SJSA1 (cell line): ENCODE results near the gene DENND6A. TPM values are rescaled to one million over a fixed set of nuclear protein-coding genes. Genes with fewer than 3 reads are reported as not detected.
"Not testable (repeated sequence)": the region's sequence is repeated elsewhere in the genome, so short reads cannot be mapped to it uniquely, and the experiment has no call there.

ENCODE experiments used
- DNase-seq, 2 experiments: peaks; one replicate each; pipeline ENCODE4 v3.0.0-alpha.2; 2015 to 2020; ENCODE audit warnings: low spot score in 2 of 2, low read depth in 1 of 2
- H3K27ac ChIP-seq: fragments of 250-450 bp; sonication (Bioruptor Pico); 2 replicates; pipeline ENCODE4 v1.5.1; 2020; ENCODE audit warnings: mild to moderate bottlenecking, moderate library complexity
- H3K27me3 ChIP-seq: fragments of 250-450 bp; sonication (Bioruptor Pico); replicated peaks from 2 replicates; pipeline ENCODE4 v1.5.1; 2020; ENCODE audit warnings: mild to moderate bottlenecking, moderate library complexity
- H3K36me3 ChIP-seq: fragments of 250-450 bp; sonication (Bioruptor Pico); 2 replicates; pipeline ENCODE4 v1.5.1; 2020; ENCODE audit warnings: mild to moderate bottlenecking
- H3K4me1 ChIP-seq: fragments of 250-450 bp; sonication (Bioruptor Pico); replicated peaks from 2 replicates; pipeline ENCODE4 v1.6.1; 2021; ENCODE audit warnings: mild to moderate bottlenecking
- H3K4me3 ChIP-seq: fragments of 250-450 bp; sonication (Bioruptor Pico); 2 replicates; pipeline ENCODE4 v1.5.1; 2020; ENCODE audit warnings: mild to moderate bottlenecking
- H3K9me3 ChIP-seq: fragments of 250-450 bp; sonication (Bioruptor Pico); replicated peaks from 2 replicates; pipeline ENCODE4 v1.5.1; 2020; ENCODE audit warnings: mild to moderate bottlenecking
- total RNA-seq: library from RNA; depleted of rRNA; stranded (reverse); fragments of >200 nt; shearing (Covaris generic); gene quantifications from 2 replicates; pipeline ENCODE4 v1.2.3, GENCODE V29; 2014

The DENND6A gene
- total RNA-seq, 1 experiment from 2014 or later, result 18.6 TPM

- Histone ChIP-seq H3K27ac (no peak overlapping the region), H3K9me3 (no peaks in the 10 kb centered on the region), H3K4me1 (no peaks in the 10 kb centered on the region), H3K4me3 (no peak overlapping the region), H3K36me3 (no peaks in the 10 kb centered on the region), H3K27me3 (no peaks in the 10 kb centered on the region)
- no peak for DNase-seq
Measured at GRCh38 chr3:57715686-57716085, 22.8 kb upstream of the DENND6A start.

GRCh38 chr3:57709559-57709958 lies 16.7 kb upstream of the DENND6A start:
- Histone ChIP-seq H3K27ac (no peak overlapping the region; the same call in 1 of the 2 replicates), H3K9me3 (no peaks in the 10 kb centered on the region), H3K27me3 (no peaks in the 10 kb centered on the region), H3K4me1 (peaks cover 11% of the 10 kb centered on the region), H3K36me3 (no peaks in the 10 kb centered on the region), H3K4me3 (no peak overlapping the region)
- no peak for DNase-seq

- H3K27me3 ChIP-seq, result no peaks in the 10 kb centered on the region
- no peak overlapping the region for H3K4me3 ChIP-seq
- DNase-seq, result no peak
- H3K27ac ChIP-seq, result no peak overlapping the region; the same call in 1 of the 2 replicates
- no peaks in the 10 kb centered on the region for H3K9me3 ChIP-seq
- no peaks in the 10 kb centered on the region for H3K36me3 ChIP-seq
- H3K4me1 ChIP-seq, result peaks cover 11% of the 10 kb centered on the region
Measured at GRCh38 chr3:57709031-57709430, 16.2 kb upstream of the DENND6A start.

GRCh38 chr3:57706462-57706861 lies 13.6 kb upstream of the DENND6A start:
- no peak for DNase-seq
- no peaks in the 10 kb centered on the region for H3K36me3 ChIP-seq
- H3K27me3 ChIP-seq, result no peaks in the 10 kb centered on the region
- H3K4me3 ChIP-seq, result no peak overlapping the region
- no peak overlapping the region for H3K27ac ChIP-seq
- no peaks in the 10 kb centered on the region for H3K9me3 ChIP-seq
- peaks cover 11% of the 10 kb centered on the region for H3K4me1 ChIP-seq

GRCh38 chr3:57705351-57705750 lies 12.5 kb upstream of the DENND6A start:
- peaks cover 18% of the 10 kb centered on the region for H3K4me1 ChIP-seq
- not testable (repeated sequence) for H3K27me3 ChIP-seq, H3K9me3 ChIP-seq, DNase-seq, H3K27ac ChIP-seq, H3K4me3 ChIP-seq, H3K36me3 ChIP-seq

GRCh38 chr3:57701781-57702180 lies 8.9 kb upstream of the DENND6A start:
- Histone ChIP-seq H3K27me3 (no peaks in the 10 kb centered on the region), H3K9me3 (no peaks in the 10 kb centered on the region), H3K4me1 (peaks cover 15% of the 10 kb centered on the region), H3K27ac (no peak overlapping the region), H3K36me3 (no peaks in the 10 kb centered on the region), H3K4me3 (no peak overlapping the region)
- no peak for DNase-seq

GRCh38 chr3:57700737-57701136 lies 7.9 kb upstream of the DENND6A start:
- 0 out of 2 replicates have a peak overlapping the region, but pooled peaks have one; percentile 20 for H3K27ac ChIP-seq
- H3K4me1 ChIP-seq, result peaks cover 12% of the 10 kb centered on the region
- H3K27me3 ChIP-seq, result no peaks in the 10 kb centered on the region

GRCh38 chr3:57699591-57699990 lies 6.7 kb upstream of the DENND6A start:
- Histone ChIP-seq H3K4me3 (no peak overlapping the region), H3K27ac (no peak overlapping the region; the same call in 1 of the 2 replicates), H3K36me3 (no peaks in the 10 kb centered on the region), H3K27me3 (no peaks in the 10 kb centered on the region), H3K4me1 (peaks cover 12% of the 10 kb centered on the region), H3K9me3 (no peaks in the 10 kb centered on the region)
- no peak for DNase-seq

More at GRCh38 chr3:57700737-57701136, 7.9 kb upstream of the DENND6A start:
- Histone ChIP-seq H3K9me3 (no peaks in the 10 kb centered on the region), H3K4me3 (no peak overlapping the region), H3K36me3 (no peaks in the 10 kb centered on the region)
- no peak for DNase-seq

GRCh38 chr3:57696801-57697321 lies 4.0 kb upstream of the DENND6A start:
- DNase-seq, result no peak
- Histone ChIP-seq H3K4me1 (peaks cover 18% of the 10 kb centered on the region), H3K27ac (no peak overlapping the region), H3K27me3 (no peaks in the 10 kb centered on the region), H3K36me3 (no peaks in the 10 kb centered on the region; the same call in 1 of the 2 replicates), H3K4me3 (no peak overlapping the region), H3K9me3 (no peaks in the 10 kb centered on the region)

GRCh38 chr3:57694146-57694545 lies 1.3 kb upstream of the DENND6A start:
- Histone ChIP-seq H3K27ac (no peak overlapping the region), H3K4me1 (peaks cover 13% of the 10 kb centered on the region; the same call in 1 of the 2 replicates), H3K9me3 (no peaks in the 10 kb centered on the region), H3K4me3 (no peak overlapping the region), H3K36me3 (no peaks in the 10 kb centered on the region; the same call in 1 of the 2 replicates), H3K27me3 (no peaks in the 10 kb centered on the region)
- no peak for DNase-seq

- Histone ChIP-seq H3K4me3 (peak overlapping the region; percentile 79), H3K4me1 (peaks cover 13% of the 10 kb centered on the region; the same call in 1 of the 2 replicates), H3K27ac (peak overlapping the region; percentile 89)
- H3K36me3 ChIP-seq, DNase-seq, H3K9me3 ChIP-seq, H3K27me3 ChIP-seq: not testable (repeated sequence)
Measured at GRCh38 chr3:57692133-57692395, 813 bp downstream of the DENND6A start.

- no peaks in the 10 kb centered on the region for H3K27me3 ChIP-seq
- H3K36me3 ChIP-seq, result no peaks in the 10 kb centered on the region; the same call in 1 of the 2 replicates
- peaks cover 13% of the 10 kb centered on the region; the same call in 1 of the 2 replicates for H3K4me1 ChIP-seq
- no peak for DNase-seq
- no peaks in the 10 kb centered on the region for H3K9me3 ChIP-seq
- H3K4me3 ChIP-seq, result peak overlapping the region; percentile 79
- peak overlapping the region; percentile 89 for H3K27ac ChIP-seq
Measured at GRCh38 chr3:57691411-57692132, 1.3 kb downstream of the DENND6A start.

- H3K27ac ChIP-seq, result no peak overlapping the region
- H3K4me3 ChIP-seq, result no peak overlapping the region
- H3K9me3 ChIP-seq, result no peaks in the 10 kb centered on the region
- H3K27me3 ChIP-seq, result no peaks in the 10 kb centered on the region
- DNase-seq, result no peak
- peaks cover 3% of the 10 kb centered on the region; the same call in 1 of the 2 replicates for H3K36me3 ChIP-seq
- H3K4me1 ChIP-seq, result peaks cover 13% of the 10 kb centered on the region; the same call in 1 of the 2 replicates
Measured at GRCh38 chr3:57689367-57690053, 3.4 kb downstream of the DENND6A start.

- H3K9me3 ChIP-seq, result no peaks in the 10 kb centered on the region
- peaks cover 6% of the 10 kb centered on the region; the same call in 1 of the 2 replicates for H3K36me3 ChIP-seq
- no peak for DNase-seq
- no peak overlapping the region for H3K4me3 ChIP-seq
- H3K27me3 ChIP-seq, result no peaks in the 10 kb centered on the region
- H3K27ac ChIP-seq, result no peak overlapping the region
- peaks cover 9% of the 10 kb centered on the region; the same call in 1 of the 2 replicates for H3K4me1 ChIP-seq
Measured at GRCh38 chr3:57688291-57688690, 4.6 kb downstream of the DENND6A start.
